Activated T-helper 1 cell treated with anti-CD3 and anti-CD28 coated beads, Interleukin-2, amount 50 U/mL, for 16 hours (primary cell): Measurements from ENCODE around the gene SLC5A10.
"Not testable (repeated sequence)": the region's sequence is repeated elsewhere in the genome, so short reads cannot be mapped to it uniquely, and the experiment has no call there.

Experiments
- DNase-seq, 2 donors: peaks; one replicate each; pipeline ENCODE4 v3.0.0-alpha.2; 2020; ENCODE audit warnings: low read depth in 1 of 2, low spot score in 1 of 2

The SLC5A10 gene

GRCh38 chr17:18951941-18952842 lies at the start of gene SLC5A10:
SLC5A10 (plus strand) TSS chr17:18952165; CDS start chr17:18952206, 41 bp downstream.
- DNase-seq = no peak

GRCh38 chr17:18904482-18904881 lies 47.5 kb upstream of the SLC5A10 start:
- DNase-seq = no peak

GRCh38 chr17:18905226-18905625 lies 46.7 kb upstream of the SLC5A10 start:
- no peak for DNase-seq

- no peak for DNase-seq
These were observed 41.6 kb upstream of the SLC5A10 start for GRCh38 chr17:18910326-18910725.

- no peak for DNase-seq
These were observed 41.1 kb upstream of the SLC5A10 start for GRCh38 chr17:18910881-18911280.

- no peak for DNase-seq
These were observed 35.0 kb upstream of the SLC5A10 start for GRCh38 chr17:18916816-18917500.

GRCh38 chr17:18917506-18918032 lies 34.4 kb upstream of the SLC5A10 start:
- DNase-seq = no peak

GRCh38 chr17:18919963-18920362 lies 32.0 kb upstream of the SLC5A10 start:
- no peak for DNase-seq

- DNase-seq = no peak
These were observed 31.0 kb upstream of the SLC5A10 start for GRCh38 chr17:18920911-18921441.

GRCh38 chr17:18921485-18921884 lies 30.5 kb upstream of the SLC5A10 start:
- DNase-seq = no peak

- no peak for DNase-seq
These were observed 30.0 kb upstream of the SLC5A10 start for GRCh38 chr17:18921912-18922451.

GRCh38 chr17:18922596-18922995 lies 29.4 kb upstream of the SLC5A10 start:
- not testable (repeated sequence) for DNase-seq

- DNase-seq = no peak
These were observed 26.8 kb upstream of the SLC5A10 start for GRCh38 chr17:18925187-18925586.

- no peak for DNase-seq
These were observed 23.3 kb upstream of the SLC5A10 start for GRCh38 chr17:18928628-18929125.

- DNase-seq = no peak
These were observed 19.5 kb upstream of the SLC5A10 start for GRCh38 chr17:18932360-18933055.

GRCh38 chr17:18933102-18934058 lies 18.6 kb upstream of the SLC5A10 start:
- no peak for DNase-seq

GRCh38 chr17:18937981-18938691 lies 13.8 kb upstream of the SLC5A10 start:
- DNase-seq = no peak

- no peak for DNase-seq
These were observed 13.3 kb upstream of the SLC5A10 start for GRCh38 chr17:18938692-18939023.

GRCh38 chr17:18944646-18945045 lies 7.3 kb upstream of the SLC5A10 start:
- DNase-seq = no peak
